IgD-negative memory B cell (primary cell): ENCODE measurements around the gene TOX2. TPM values are rescaled to one million over a fixed set of nuclear protein-coding genes. Genes with fewer than 3 reads are reported as not detected.

Source experiments
- H3K27ac Mint-ChIP-seq, 3 donors: one replicate each; pipeline ENCODE4 v1.8.0; 2020 to 2022; ENCODE audit warnings: mild to moderate bottlenecking in 3 of 3, mixed read lengths in 3 of 3, moderate library complexity in 1 of 3
- H3K27me3 Mint-ChIP-seq: one replicate; pipeline ENCODE4 v1.8.0; 2021; ENCODE audit warnings: mixed read lengths
- H3K36me3 Mint-ChIP-seq: one replicate; pipeline ENCODE4 v1.8.0; 2020; ENCODE audit warnings: mild to moderate bottlenecking, mixed read lengths
- H3K4me1 Mint-ChIP-seq, 3 donors: one replicate each; pipeline ENCODE4 v1.8.0; 2020 to 2022; ENCODE audit warnings: mixed read lengths in 3 of 3, mild to moderate bottlenecking in 1 of 3
- H3K4me3 Mint-ChIP-seq, 4 donors: one replicate each; pipeline ENCODE4 v1.8.0; 2020 to 2022; ENCODE audit warnings: mild to moderate bottlenecking in 4 of 4, mixed read lengths in 4 of 4, moderate library complexity in 3 of 4
- H3K9me3 Mint-ChIP-seq, 3 donors: one replicate each; pipeline ENCODE4 v1.8.0; 2020 to 2021; ENCODE audit warnings: mixed read lengths in 3 of 3, mild to moderate bottlenecking in 1 of 3
- polyA plus RNA-seq: library from polyadenylated mRNA; unstranded; fragments of 300-500 nt; fragmentation: Illumina TruSeq; gene quantifications from one replicate; pipeline ENCODE4 v1.2.3, GENCODE V29; 2021

TOX2 gene
- polyA plus RNA-seq, 1 donor from 2014 or later = 0.73 TPM

DNA sequence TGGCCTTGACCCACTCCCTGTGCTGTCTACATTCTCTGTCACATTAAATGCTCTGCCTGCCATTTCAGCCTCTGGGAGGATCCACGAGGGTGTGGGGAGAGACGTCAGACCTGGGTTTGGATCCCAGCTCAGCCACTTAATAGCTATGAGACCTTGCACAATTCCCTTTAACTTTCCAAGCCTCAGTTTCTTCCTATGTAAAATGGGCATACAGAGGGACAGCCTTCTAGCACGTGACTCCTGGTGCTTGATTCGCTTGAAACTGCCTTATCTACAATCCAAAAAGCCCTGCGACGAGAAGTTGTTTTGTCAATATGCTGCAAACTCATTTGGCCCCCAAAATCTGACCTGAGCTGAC, 40.0 kb downstream of the TOX2 start:
- Mint-ChIP-seq H3K27ac (no peak overlapping the region), H3K9me3 (peaks cover 4 to 5% (median 4%) of the 10 kb centered on the region in 3 donors), H3K36me3 (peaks cover 2% of the 10 kb centered on the region), H3K4me1 (peaks cover 38 to 45% (median 42%) of the 10 kb centered on the region in 3 donors), H3K27me3 (peaks cover 9% of the 10 kb centered on the region), H3K4me3 (peak overlapping the region in 1 of 4 donors; percentile 10)

DNA sequence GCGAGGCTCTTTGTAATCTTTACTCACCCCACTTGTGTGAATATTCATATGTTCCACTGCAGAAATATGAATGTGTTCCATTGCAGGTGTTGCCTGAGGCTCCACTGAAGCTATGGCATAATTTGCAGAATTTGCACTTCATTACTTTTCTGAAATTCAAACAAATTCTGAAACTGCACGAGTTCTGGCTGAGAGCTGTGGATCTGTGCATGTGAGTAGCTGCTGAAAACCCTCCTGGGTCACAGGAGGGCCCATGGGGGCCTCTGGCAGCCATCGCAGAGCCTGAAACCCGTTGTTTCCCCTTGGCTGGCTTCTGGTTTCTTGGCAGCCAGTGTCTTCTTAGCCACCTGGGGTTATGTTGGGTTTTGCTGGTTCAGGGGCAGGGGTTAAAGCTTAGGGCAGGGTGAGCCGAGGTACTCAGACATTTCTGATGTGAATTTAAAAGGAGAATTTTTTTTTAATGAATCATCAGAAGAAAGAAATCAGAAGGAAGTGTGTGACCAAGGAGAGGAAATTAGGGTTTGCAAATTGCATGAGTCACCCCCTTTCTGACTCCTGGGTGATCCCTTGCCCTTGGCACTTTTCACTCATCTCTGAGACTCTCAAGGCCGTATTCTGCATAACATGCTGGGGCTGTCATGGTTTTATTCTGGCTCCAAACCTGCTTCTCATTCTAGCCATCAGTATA, 40.6 kb downstream of the TOX2 start:
- peaks cover 4 to 5% (median 4%) of the 10 kb centered on the region in 3 donors for H3K9me3 Mint-ChIP-seq
- H3K27me3 Mint-ChIP-seq = peaks cover 5% of the 10 kb centered on the region
- H3K4me1 Mint-ChIP-seq = peaks cover 32 to 43% (median 43%) of the 10 kb centered on the region in 3 donors
- peaks cover 2% of the 10 kb centered on the region for H3K36me3 Mint-ChIP-seq
- no peak overlapping the region for H3K27ac Mint-ChIP-seq
- H3K4me3 Mint-ChIP-seq = peak overlapping the region in 2 of 4 donors; percentile 24 to 39

DNA sequence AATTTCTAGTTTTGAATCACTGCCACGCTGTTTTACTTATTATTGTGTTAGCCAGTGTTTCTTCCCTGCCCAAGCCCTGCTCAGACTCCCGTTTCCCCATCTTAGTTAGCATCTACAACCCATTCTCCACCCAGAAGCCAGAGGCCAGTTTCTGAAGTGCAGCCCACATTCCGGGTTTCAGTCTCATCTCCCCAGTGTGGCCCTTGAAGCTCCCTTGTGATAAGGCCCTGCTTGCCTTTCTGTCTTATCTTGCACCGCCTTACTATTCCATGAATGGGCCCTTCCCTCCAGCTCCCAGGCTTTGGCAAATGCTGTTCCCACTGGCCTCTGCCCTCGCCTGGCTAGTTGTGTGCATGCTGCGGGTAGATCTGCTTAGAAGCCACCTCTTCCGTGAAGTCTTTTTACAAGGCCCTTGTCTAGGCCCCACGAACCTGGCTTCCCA, 41.1 kb downstream of the TOX2 start:
- peak overlapping the region in 1 of 3 donors; percentile 25 for H3K27ac Mint-ChIP-seq
- H3K4me1 Mint-ChIP-seq = peaks cover 27 to 38% (median 37%) of the 10 kb centered on the region in 3 donors
- peaks cover 3% of the 10 kb centered on the region for H3K27me3 Mint-ChIP-seq

DNA sequence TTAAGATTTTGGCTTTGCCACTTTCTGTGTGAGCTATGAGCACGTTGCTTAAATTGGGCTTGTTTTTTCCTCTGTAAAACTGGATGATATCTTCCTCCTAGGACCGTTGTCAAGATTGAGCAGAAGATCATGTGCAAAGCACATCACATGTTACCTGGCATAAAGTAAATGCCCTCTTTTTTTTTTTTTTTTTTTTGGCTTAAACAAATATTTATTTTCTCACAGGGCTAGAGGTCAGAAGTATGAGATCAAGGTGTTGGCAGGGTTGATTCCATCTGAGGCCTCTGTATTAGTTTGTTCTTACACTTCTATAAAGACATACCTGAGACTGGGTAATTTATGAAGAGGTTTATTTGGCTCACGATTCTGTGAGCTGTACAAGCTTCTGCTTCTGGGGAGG, 42.7 kb downstream of the TOX2 start:
- Mint-ChIP-seq H3K36me3 (peaks cover 2% of the 10 kb centered on the region), H3K27me3 (peaks cover 3% of the 10 kb centered on the region), H3K9me3 (peaks cover 4 to 5% (median 4%) of the 10 kb centered on the region in 3 donors), H3K4me1 (peaks cover 28 to 38% (median 37%) of the 10 kb centered on the region in 3 donors), H3K27ac (peak overlapping the region in 1 of 3 donors; percentile 45), H3K4me3 (no peak overlapping the region)

More for the DNA sequence above, 41.1 kb downstream of the TOX2 start:
- H3K9me3 Mint-ChIP-seq = peaks cover 4 to 5% (median 4%) of the 10 kb centered on the region in 3 donors
- H3K4me3 Mint-ChIP-seq = peak overlapping the region in 2 of 4 donors; percentile 2 to 36
- H3K36me3 Mint-ChIP-seq = peaks cover 2% of the 10 kb centered on the region

DNA sequence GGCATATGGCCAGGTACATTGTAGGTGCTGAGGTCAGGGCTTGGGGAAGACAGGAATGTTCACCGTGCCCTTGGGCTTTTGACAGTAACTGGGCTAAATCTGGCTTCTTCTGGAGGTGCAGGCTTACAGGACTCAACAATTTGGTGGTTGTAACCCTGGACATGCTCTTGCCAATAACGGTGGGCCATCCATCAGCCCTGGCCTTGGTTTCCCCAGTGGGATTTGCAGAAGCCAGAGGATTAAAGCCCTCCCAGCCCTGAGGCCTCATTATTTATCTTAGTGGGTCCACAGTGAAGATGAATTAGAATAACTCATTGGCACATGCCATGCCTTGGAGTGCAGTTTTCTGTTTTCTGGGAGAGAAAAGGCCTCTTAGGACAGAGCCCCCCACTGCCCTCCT, 44.0 kb downstream of the TOX2 start:
- no peak overlapping the region for H3K27ac Mint-ChIP-seq
- H3K4me1 Mint-ChIP-seq = peaks cover 28 to 38% (median 37%) of the 10 kb centered on the region in 3 donors
- peaks cover 2% of the 10 kb centered on the region for H3K27me3 Mint-ChIP-seq
- H3K9me3 Mint-ChIP-seq = peaks cover 4 to 5% (median 4%) of the 10 kb centered on the region in 3 donors
- peaks cover 2% of the 10 kb centered on the region for H3K36me3 Mint-ChIP-seq
- peak overlapping the region in 1 of 4 donors; percentile 24 for H3K4me3 Mint-ChIP-seq

DNA sequence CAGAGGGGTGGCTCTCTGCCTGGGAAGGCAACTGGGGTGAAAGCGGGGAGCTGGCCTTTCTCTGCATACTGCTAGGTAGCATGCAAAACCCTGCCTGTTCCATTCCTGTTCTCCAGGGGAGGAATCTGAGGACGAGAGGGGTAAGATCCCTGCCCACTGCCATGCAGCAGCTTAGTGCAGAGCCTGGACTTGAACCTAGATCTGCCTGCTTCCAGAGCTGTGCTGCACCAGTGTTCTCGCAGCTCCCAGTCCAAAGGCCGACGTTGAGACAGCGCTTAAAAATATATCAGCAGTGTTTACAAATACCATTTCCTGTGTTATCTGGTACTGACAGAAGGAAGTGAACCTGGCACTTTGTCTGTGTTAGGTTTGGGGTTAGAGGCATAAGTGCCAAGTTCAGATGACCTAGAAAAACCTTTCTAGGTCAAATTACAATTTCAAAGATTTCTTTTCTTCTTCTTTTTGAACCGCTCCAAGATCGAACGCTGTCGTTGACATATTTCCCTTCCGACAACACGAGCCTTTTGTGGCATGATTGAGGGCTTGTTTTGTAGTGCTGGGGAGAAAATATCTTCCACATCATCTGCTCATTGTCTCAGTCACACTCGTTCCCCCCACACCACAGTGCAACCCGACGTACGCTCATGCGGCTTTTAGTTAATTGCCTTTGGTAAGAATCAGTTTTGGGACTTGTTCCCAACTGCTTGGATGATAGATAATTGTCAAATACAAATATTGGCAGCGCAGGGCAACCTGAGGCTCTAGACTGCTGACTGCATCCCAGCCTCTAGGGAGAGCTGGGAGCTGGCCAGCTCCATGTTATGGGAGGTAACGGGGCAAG, 44.6 kb downstream of the TOX2 start:
- peak overlapping the region in 1 of 4 donors; percentile 28 for H3K4me3 Mint-ChIP-seq
- H3K4me1 Mint-ChIP-seq = peaks cover 30 to 39% (median 39%) of the 10 kb centered on the region in 3 donors
- peaks cover 2% of the 10 kb centered on the region for H3K36me3 Mint-ChIP-seq
- no peak overlapping the region for H3K27ac Mint-ChIP-seq
- H3K9me3 Mint-ChIP-seq = peaks cover 4 to 5% (median 4%) of the 10 kb centered on the region in 3 donors
- H3K27me3 Mint-ChIP-seq = peaks cover 2% of the 10 kb centered on the region

DNA sequence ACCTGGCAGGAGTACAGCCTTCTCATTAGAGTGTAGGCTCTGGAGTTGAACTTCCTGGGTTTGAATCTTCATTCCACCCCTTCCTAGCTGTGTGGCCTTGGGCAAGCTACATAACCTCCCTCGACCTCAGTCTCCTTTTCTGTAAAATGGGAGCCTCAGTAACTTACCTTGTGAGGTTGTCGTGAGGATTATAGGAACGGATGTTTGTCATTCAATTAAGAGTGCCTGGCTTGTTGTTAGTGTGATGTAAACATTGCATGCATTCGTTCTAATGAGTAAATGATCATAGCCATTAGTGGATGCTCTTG, 45.2 kb downstream of the TOX2 start:
- Mint-ChIP-seq H3K27me3 (peaks cover 2% of the 10 kb centered on the region), H3K36me3 (peaks cover 2% of the 10 kb centered on the region), H3K4me1 (peaks cover 28 to 37% (median 36%) of the 10 kb centered on the region in 3 donors), H3K9me3 (peaks cover 4 to 5% (median 4%) of the 10 kb centered on the region in 3 donors), H3K4me3 (no peak overlapping the region), H3K27ac (no peak overlapping the region)

DNA sequence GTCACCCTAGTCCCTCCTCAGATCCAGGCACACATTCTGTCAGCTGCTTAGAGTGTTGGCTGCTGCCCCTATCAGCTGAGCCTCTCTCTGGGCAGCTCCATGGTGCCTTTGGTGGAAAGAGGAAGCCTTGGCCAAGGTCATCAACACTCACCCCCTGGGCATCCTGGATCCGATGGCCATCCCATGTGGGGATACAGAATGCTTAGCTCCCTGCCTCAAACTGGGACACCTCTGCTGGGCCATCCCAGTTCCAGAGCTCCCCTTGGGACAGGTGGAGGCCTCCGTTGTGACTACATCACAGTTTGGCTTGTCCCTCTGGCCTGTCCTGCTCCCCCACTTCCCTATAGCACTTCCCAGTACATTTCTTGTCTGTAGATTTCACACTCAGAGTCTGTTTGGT, 45.6 kb downstream of the TOX2 start:
- H3K9me3 Mint-ChIP-seq = peaks cover 4 to 5% (median 4%) of the 10 kb centered on the region in 3 donors
- H3K4me1 Mint-ChIP-seq = peaks cover 24 to 36% (median 33%) of the 10 kb centered on the region in 3 donors
- H3K27ac Mint-ChIP-seq = peak overlapping the region in 1 of 3 donors; percentile 50
- peaks cover 2% of the 10 kb centered on the region for H3K36me3 Mint-ChIP-seq
- H3K4me3 Mint-ChIP-seq = no peak overlapping the region
- H3K27me3 Mint-ChIP-seq = peaks cover 4% of the 10 kb centered on the region

DNA sequence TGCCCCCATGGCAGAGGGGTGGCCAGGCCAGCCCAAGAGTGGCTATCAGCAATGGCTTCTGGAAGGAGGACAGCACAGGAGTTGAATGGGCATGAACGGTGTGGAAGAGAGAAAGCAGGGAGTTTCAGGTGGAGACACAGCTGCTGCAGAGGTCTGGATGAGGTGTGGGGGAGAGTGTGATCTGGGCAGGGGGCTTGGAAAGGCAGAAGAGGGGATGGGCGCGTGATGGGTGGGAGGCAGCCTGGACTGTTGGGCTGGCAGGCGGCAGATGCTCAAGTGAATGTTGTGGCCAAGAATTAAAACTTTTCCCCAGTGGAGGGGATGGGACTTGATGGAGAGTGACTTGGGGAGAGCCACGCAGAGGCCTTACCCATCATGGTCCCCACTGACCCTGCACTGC, 46.5 kb downstream of the TOX2 start:
- H3K27me3 Mint-ChIP-seq = peaks cover 4% of the 10 kb centered on the region
- H3K27ac Mint-ChIP-seq = peak overlapping the region in 1 of 3 donors; percentile 50

DNA sequence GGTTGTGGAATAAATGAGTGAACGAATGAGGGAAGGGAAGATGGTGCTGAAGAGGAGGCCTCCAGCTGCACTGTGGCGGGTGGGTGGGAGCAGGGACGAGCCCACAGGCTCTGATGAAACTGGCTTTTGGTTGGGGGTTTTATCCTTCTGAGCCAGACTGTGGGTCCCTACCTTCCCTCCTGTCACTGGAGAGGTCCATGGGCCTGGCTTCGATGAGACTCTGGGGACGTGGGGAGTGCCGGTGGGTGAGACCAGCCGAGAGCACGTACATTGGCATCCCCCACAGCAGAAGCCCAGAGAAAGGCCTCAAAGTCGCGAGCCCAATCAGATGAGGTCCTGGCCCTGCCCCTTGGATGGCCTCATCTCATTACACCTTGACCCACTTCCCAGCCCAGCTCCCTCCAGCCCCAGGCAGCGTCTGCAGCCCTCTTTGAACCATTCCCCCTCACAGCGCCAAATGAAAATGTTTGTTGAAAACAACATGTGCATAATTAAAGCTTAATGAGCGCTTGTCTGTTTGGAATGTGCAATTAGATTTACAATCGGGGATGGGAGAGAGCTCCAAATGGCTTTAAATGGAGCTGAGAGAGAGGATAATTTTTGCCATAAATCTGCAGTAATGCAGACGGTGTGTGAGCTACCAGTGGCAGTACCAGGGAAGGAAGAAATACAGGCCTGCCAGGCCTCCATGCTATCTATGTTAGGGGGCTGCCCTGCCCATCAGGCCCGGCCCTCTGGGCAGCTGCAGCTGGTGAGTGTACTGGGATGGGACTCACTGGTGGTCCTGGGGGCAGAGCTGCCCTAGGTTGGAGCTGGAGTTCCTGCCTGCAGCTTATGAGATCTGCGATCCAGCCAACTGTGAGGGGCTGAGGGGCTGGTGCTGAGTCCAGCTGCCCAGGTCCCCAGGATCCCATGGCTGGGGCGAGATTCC, 47.2 kb downstream of the TOX2 start:
- Mint-ChIP-seq H3K9me3 (peaks cover 4 to 5% (median 4%) of the 10 kb centered on the region in 3 donors), H3K27me3 (peaks cover 4% of the 10 kb centered on the region), H3K27ac (no peak overlapping the region), H3K4me3 (no peak overlapping the region), H3K36me3 (peaks cover 2% of the 10 kb centered on the region), H3K4me1 (peaks cover 13 to 26% (median 22%) of the 10 kb centered on the region in 3 donors)

More for the DNA sequence above, 46.5 kb downstream of the TOX2 start:
- Mint-ChIP-seq H3K36me3 (peaks cover 2% of the 10 kb centered on the region), H3K9me3 (peaks cover 4 to 5% (median 4%) of the 10 kb centered on the region in 3 donors), H3K4me1 (peaks cover 17 to 29% (median 26%) of the 10 kb centered on the region in 3 donors), H3K4me3 (peak overlapping the region in 1 of 4 donors; percentile 56)

DNA sequence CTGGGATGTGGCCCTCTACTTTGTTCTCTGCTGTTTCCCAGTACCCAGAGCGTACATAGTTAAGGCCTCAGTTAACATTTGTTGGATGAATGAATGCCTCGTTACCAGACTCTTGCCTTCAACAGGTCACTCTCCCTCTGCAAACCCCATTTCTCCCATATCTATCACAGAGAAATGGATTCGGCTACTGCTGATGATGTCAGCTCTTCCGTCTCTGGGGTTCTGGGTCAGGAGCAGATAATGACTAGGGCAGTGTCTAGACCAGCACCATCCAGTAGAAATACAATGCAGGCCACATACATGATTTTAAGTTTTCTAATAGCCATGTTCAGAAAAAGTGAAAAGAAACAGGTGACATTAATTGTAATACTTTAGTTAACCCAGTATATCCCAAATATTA, 47.9 kb downstream of the TOX2 start:
- Mint-ChIP-seq H3K27ac (no peak overlapping the region), H3K9me3 (peaks cover 4 to 5% (median 4%) of the 10 kb centered on the region in 3 donors), H3K4me3 (no peak overlapping the region), H3K4me1 (peaks cover 13 to 25% (median 15%) of the 10 kb centered on the region in 3 donors), H3K36me3 (peaks cover 2% of the 10 kb centered on the region), H3K27me3 (peaks cover 4% of the 10 kb centered on the region)

DNA sequence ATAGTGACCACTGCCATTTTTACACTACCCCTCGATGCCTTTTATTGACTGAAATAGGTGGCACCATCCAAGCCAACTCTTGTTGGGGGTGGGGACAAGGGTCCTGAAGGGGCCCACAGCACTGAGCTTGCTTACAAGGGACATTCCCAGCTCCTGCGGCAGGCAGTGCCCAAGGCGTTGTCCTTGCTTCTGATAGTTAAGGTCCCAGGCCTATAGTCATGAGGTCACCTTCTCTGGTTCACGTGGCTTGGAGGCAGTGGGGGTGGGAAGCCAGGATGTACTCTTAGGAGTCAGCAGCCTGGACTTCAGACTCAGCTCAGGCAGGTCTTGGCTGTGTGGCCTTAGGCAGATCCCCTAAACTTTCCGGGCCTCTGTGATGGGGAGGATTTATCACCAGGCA, 48.6 kb downstream of the TOX2 start:
- no peak overlapping the region for H3K4me3 Mint-ChIP-seq
- H3K4me1 Mint-ChIP-seq = peaks cover 13 to 25% (median 14%) of the 10 kb centered on the region in 3 donors
- H3K27me3 Mint-ChIP-seq = peaks cover 4% of the 10 kb centered on the region
- peaks cover under 1 to 2% (median under 1%) of the 10 kb centered on the region in 3 donors for H3K9me3 Mint-ChIP-seq
- no peaks in the 10 kb centered on the region for H3K36me3 Mint-ChIP-seq
- H3K27ac Mint-ChIP-seq = no peak overlapping the region

DNA sequence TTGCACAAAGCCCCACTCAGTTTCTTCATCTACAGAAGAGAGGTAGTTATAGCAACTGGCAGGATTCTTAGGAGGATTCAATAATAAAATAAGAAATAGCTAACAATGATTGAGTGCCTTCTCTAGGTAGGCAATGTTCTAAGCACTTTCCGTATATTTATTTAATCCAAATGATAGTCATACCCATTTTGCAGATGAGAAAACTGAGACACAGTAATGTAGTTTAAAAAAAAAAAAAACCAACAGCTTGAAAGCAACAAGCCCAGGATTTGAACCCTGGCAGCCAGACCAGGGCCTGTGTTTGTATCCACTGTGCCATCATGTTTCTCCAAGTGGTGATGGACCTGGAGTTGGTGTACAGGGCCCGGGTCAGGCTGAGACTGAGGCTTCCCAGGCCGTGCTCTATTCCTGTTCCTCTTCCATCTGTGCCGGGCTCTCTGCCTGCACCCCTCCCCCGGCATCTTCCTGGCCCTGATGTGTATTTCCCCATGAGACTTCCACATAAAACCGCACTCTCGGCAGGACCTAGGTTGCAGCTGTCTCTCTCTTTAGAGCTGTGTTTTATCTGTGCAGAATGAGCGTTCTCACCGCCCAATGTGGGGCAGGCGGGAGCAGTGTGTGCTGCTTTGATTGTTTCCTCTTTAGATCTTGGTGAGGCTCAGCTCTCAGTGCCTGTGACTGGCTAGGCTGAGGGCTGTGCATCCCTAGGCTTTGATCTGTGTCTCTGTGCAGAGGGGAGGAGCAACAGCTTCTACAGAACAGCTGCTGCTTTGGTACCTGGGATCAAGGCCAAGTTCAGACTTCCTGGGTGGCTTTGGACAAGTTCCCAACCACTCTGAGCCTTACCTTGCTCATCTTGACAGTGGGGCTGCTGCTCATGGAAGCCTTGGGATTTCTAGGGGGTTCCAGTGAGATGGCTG, 49.5 kb downstream of the TOX2 start:
- peak overlapping the region in 1 of 3 donors; percentile 34 for H3K27ac Mint-ChIP-seq
- no peaks in the 10 kb centered on the region for H3K36me3 Mint-ChIP-seq
- H3K27me3 Mint-ChIP-seq = peaks cover 4% of the 10 kb centered on the region
- peaks cover 10 to 20% (median 11%) of the 10 kb centered on the region in 3 donors for H3K4me1 Mint-ChIP-seq
- no peaks in the 10 kb centered on the region for H3K9me3 Mint-ChIP-seq
- no peak overlapping the region for H3K4me3 Mint-ChIP-seq
